Fibroblast of peridontal ligament (primary cell): ENCODE data around the gene PLXND1.

Experiments used
- DNase-seq: peaks from one replicate; pipeline ENCODE4 v3.0.0-alpha.2; 2010; ENCODE audit errors: extremely low read depth

PLXND1 gene

DNA sequence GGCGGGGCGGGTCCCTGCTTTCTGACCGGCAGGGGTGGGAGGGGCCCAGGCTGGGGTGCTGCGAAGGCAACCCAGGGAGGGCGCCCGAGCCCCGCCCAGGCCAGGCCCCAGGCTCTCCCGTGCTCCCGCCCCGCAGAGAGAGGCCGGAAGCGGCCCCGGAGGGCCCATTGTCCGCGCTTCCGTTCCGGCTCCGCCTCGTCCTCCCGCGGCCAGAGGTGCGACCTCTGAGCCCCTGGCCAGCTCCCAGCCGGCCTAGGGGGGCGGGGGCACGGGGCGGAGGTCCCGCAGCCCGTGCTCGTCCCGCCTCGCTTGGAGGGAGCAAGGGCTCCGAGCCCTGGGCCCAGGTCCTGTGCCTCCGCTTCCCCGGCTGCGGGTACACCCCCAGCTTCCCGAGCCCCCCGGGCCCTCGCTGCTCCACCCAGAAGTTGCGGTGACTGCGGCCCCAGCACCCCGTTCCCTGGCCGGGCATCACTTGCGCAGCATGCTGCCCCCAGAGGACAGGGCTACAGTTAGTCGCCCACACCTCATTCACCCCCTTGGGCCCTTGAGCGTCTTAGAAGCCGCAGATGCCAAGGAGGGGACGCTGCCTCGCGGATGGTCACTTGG lies 20.4 kb upstream of the PLXND1 start:
- DNase-seq = no peak

DNA sequence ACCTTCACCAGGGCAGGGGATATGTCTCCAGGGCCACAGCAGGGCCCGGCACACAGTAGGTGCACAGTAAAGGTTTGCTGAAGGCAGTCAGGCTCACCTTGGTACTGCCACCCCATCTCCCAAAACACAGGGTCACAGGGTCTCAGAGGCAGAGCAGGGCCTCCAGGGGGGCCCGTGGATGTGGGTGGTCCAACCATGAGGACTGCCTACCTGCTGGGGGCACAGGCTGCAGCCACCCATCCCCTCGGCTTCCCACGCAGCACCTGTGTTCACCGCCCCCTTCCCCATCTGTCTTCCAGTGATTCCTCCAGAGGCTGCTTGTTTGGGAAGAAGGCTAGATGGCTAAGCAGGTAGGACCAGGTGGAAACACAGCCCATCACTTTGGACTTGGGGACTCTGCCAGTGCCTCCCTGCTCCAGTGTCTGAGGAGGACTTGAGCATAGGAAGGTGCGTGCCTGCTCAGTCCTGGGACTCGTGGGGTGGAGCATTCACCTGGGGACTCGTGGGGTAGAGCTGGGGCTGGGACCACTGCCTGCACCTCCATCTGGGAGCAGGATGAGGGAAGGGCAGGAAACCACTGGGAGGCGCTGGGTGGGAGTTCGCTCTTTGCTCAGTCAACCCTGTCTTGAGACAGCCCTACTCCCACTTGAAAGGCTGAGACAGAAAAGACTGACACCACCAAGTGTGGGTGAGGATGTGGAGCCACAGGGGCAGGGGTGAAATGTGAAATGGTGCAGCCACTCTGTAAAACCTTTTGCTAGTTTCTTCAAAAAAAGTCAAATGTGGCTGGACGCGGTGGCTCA lies 18.8 kb upstream of the PLXND1 start:
- no peak for DNase-seq

GRCh38 chr3:129624347-129625071 lies 18.0 kb upstream of the PLXND1 start:
- no peak for DNase-seq

- DNase-seq = no peak
These were observed 17.1 kb upstream of the PLXND1 start for GRCh38 chr3:129623447-129624118.

- DNase-seq = no peak
These were observed 16.5 kb upstream of the PLXND1 start for GRCh38 chr3:129622933-129623332.

DNA sequence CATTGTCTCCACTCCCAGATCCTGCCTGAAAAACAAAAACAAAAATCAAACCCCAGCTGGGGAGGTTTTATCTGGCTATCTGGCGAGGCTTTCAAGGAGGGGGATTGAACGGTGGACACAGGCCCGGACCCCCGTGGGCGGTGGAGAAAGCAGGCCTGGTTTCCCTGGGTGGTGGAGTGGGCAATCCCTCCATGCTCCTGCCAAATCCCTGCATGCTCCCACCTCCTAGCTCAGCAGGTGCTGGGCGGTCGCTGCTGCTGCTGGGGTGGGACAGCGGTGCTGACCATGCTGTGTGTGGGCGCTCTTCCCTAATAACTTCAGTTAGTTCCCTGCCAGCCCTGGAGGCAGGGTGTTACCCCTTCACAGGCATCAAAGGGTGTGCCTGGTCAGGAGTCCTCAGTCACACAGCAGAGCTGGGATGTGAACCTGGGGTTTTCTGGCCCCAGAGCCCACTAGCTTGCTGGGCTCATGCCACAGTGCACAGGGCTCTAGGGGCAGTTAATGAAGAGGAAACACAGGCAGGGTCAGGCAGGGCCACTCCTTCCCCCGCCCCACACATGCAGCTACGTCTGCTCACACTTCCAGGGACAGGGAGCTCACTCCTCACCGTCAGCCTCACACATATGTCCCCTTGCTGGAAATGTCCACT lies 15.9 kb upstream of the PLXND1 start:
- DNase-seq = no peak

- no peak for DNase-seq
These were observed 15.2 kb upstream of the PLXND1 start for GRCh38 chr3:129621626-129622225.

DNA sequence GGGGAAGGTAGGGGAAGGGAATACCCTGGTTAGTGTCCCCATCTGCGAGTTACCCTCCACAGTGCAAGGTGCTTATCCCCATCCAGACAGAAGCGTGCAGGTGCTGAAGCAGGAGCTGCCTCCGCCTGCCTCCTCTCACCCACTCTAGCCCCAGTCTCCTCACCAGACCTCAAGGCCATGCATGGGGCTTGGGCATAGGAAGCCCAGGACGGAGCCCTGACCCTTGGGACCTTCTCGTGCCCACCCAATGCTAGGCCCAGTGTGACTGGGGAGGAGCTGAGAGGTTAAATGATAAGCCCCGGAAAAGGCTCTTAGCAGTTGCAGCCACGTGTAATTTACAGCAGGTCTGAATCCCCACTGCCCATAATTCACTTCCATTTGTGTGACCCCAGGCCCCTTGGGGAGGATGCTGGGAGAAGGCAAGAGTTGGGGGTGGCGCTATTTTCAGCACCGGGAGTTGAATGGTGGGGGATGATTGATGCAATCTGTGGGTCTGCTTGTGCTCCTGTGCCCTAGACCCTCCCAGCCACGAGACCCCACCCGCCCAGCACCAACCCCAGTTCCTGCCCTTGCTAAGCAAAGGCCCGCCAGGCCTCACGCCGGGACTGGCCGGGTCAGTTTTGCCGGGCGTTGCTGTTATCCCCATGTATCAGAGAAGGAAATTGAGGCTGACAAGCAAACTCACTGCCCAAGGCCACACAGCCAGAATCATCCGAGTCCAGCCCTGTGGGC lies 14.5 kb upstream of the PLXND1 start:
- DNase-seq = no peak

- no peak for DNase-seq
These were observed 13.3 kb upstream of the PLXND1 start for GRCh38 chr3:129619726-129620162.

- DNase-seq = no peak
These were observed 12.6 kb upstream of the PLXND1 start for GRCh38 chr3:129618901-129619671.

DNA sequence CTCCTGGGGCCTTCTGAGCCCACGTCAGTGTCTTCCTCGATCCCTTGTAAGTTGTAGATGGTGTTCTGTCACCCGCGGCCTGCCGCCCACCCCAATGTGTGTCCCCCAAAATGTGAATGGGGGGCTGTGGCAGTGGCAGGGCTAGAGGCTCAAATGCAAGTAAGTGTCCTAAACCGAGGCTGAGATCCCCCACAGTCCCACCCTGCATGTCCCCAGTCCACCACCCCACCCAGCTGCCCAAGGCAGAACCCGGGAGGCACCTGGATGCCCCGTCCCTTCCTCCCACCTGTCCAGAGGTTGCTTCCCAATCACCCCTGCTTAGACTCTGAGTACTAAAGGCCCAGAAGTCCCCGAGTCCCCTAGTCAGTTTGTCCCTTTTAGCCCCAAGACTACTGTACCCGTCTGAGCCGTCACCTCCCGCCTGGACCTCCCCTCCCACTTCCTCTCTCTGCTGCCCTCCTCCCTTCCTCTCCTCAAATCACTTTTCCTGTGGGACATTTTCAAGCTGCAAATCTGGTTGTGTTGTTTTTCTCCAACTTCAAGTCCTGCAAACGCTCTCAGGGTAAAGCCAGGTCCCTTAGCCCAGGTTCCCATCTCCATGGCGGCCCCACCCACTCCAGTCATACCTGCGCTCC lies 11.8 kb upstream of the PLXND1 start:
- no peak for DNase-seq

DNA sequence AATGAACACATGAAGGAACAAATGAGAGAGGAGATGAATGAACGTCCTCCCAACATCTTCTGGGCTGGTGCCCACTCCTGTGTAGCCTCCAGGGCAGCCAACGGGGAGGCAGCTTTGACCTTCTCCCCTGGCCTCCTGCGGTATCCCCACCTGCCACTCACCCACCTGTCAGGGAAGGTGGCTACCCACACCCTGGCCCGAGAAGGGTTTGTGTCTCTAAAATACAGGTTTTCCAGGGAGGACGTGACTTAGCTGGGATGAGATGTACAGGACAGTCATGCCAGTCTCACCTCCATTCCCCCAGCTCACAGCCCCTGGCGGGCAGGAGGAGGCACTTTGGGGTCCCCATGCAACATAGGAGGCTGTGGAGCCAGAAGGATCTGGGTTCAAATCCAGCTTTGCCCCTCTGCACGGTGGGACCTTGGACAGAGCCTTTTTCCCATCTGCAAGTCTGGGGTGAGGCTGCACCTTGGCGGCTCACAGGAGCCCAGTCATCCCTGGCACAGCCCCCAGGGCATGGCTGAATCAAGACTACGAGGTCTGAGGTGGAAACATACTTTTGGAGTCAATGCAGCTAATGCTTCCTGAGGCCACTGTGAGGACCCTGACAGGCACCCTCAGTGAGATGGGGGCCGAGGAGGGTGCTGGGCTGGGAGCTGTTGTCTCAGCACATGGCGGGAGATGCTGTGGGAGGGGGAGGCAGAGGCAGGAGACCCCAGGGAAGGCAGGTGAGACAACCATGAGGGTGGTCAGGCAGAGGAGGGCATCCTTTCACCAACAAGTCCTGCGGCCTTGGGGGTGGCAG lies 11.1 kb upstream of the PLXND1 start:
- DNase-seq = no peak

GRCh38 chr3:129616713-129617112 lies 10.2 kb upstream of the PLXND1 start:
- DNase-seq = peak; percentile 69

DNA sequence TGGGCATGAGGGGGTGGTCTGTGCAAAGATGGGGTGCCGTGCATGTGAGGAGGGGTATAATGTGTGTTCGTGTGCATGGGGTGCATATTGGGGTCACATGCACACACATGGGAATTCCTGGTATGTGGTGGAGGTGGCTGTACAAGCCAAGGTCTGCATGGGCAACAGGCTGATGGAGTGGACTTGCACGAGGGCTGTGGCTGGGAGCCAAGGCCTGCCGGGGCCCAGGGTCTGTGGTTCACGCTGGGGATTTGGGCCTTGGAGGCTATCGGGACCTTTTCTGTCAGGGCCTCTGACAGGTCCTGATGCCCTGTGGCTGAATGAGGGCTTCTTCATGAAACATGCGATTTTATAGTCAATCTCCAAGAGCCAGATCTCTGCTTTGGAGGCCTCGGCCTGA lies 9.8 kb upstream of the PLXND1 start:
- DNase-seq = no peak

DNA sequence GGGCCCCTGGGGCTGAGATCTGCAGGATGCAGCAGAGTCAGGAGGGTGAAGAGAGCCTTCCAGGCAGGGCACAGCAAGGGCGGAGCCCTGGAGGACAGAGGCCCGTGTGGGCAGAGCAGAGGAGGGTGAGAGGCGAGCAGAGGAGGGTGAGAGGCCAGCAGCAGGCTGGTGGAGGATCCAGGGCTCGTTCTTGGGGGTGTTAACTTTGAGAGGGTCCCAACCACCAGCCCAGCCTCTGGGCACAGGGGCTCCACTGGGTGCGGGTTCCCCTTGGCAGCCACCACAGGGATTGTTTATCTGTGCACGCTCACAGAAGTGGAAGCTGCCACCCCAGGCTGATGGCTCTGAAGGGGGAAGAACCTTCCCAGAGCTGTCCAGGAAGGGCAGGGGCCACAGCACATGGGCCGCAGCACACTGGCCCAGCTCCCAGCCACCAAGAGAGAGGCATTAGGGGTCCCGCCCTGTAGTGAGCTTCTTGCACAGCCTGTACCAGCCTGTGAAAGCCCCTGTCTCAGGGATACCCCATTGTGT lies 9.3 kb upstream of the PLXND1 start:
- no peak for DNase-seq

- DNase-seq = no peak
These were observed 8.5 kb upstream of the PLXND1 start for GRCh38 chr3:129614927-129615363.

DNA sequence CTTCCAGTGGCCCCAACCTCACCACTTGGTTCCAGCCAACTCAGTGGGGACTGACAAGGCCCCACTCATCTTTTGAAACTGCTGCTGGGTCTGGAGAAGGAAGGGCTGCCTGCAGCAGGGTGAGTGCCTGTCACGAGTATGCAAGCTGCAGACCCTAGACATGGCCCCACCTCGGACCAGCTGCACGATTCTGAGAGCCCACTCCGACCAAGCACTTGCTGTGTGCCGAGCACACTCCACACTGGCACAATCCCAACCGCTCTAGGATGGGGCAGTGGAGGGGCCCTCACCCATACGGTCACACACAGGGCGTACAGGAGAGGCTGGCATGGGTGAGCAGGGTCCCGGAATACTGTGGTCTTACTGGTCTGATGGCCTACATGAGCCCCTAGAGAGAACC lies 8.0 kb upstream of the PLXND1 start:
- DNase-seq = no peak

DNA sequence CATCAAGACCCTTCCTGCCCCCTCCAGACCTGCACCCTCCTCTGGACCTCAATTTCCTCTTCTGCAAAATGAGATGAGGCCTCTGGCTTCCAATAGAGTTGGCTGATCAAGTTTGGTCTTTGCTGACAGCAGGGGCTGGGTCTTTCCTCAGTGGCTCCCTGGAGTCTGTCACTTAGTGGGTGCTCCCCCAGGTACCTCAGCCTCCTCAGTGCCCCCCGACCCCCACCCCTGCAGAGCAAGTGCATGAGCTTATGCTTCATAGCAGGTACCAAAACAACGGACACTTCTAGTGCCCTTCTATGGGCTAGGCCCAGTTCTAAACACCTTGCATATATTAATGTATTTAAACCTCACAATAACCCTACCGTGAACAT lies 6.9 kb upstream of the PLXND1 start:
- DNase-seq = no peak
